GM12878 (cell line): ENCODE data around the gene TTC9C. TPM values are rescaled to one million over a fixed set of nuclear protein-coding genes. Genes with fewer than 3 reads are reported as not detected.

Source experiments
- ATAC-seq: fragments of 200-7000 bp; cut with Tn5 transposase; 3 replicates; pipeline ENCODE4 v1.9.1; 2020; ENCODE audit warnings: mild to moderate bottlenecking, moderate library complexity
- BruUV-seq: library from RNA; stranded (reverse); fragments of 400-500 nt; replicated peaks from 2 replicates; lab custom pipeline; 2021; lab: Mats Ljungman, UMichigan
- CTCF ChIA-PET: fragments of 300-600 bp; sonication (Branson Sonifier 250); formaldehyde crosslinking; extraction: SDS; loops from one replicate; lab custom pipeline; 2021; ENCODE audit warnings: inconsistent platforms; lab: Yijun Ruan, JAX
- POLR2A ChIA-PET: fragments of 350-600 bp; formaldehyde crosslinking; extraction: SDS; loops from one replicate; lab custom pipeline; 2021; ENCODE audit warnings: inconsistent platforms; lab: Charles Lee
- RAD21 ChIA-PET: fragments of 300-600 bp; sonication (Branson Sonifier 250); formaldehyde crosslinking; loops from one replicate; lab custom pipeline; 2023; ENCODE audit warnings: antibody characterized with exemption; ENCODE audit not compliant: unreplicated experiment; lab: Charles Lee
- SMC1A ChIA-PET: fragments of 300-600 bp; sonication (Branson Sonifier 250); formaldehyde crosslinking; loops from one replicate; lab custom pipeline; 2023; ENCODE audit not compliant: unreplicated experiment, uncharacterized antibody; lab: Charles Lee
- DNase-seq: peaks from one replicate; pipeline ENCODE4 v3.0.0-alpha.2; 2011; ENCODE audit warnings: low read depth, low spot score
- FAIRE-seq: peaks from 3 replicates; lab custom pipeline; 2011; peaks lifted over from hg19 to GRCh38; lab: Jason Lieb, UNC
- H2AFZ ChIP-seq: 2 replicates; pipeline ENCODE4 v1.6.0; 2011; ENCODE audit warnings: low read depth, low read length, control low read depth; ENCODE audit not compliant: control insufficient read depth
- H3K27ac ChIP-seq: 2 replicates; pipeline ENCODE4 v1.5.1; 2011; ENCODE audit warnings: control low read depth; ENCODE audit not compliant: control insufficient read depth, insufficient read depth
- H3K27me3 ChIP-seq, 2 experiments: replicated peaks in 1 of 2; 2 replicates each; pipeline versions ENCODE4 v1.6.0 to v1.6.1; 2011; ENCODE audit warnings: low read length in 1 of 2; ENCODE audit not compliant: control insufficient read depth in 2 of 2, insufficient read depth in 2 of 2
- H3K36me3 ChIP-seq, 2 experiments: 2 replicates each; pipeline ENCODE4 v1.5.1; 2011; ENCODE audit warnings: low read length in 1 of 2; ENCODE audit not compliant: control insufficient read depth in 2 of 2, insufficient read depth in 2 of 2
- H3K4me1 ChIP-seq: 2 replicates; pipeline ENCODE4 v1.6.1; 2011; ENCODE audit warnings: mild to moderate bottlenecking, low read length, moderate library complexity, mixed read lengths; ENCODE audit not compliant: control insufficient read depth, insufficient read depth
- H3K4me2 ChIP-seq: 2 replicates; pipeline ENCODE4 v1.6.0; 2011; ENCODE audit warnings: control low read depth; ENCODE audit not compliant: control insufficient read depth, insufficient read depth
- H3K4me3 ChIP-seq: fragments of 200-600 bp; sonication (generic); 2 replicates; pipeline ENCODE4 v1.5.1; 2016
- H3K79me2 ChIP-seq: 2 replicates; pipeline ENCODE4 v1.6.0; 2011; ENCODE audit warnings: low read length; ENCODE audit not compliant: control insufficient read depth, insufficient read depth
- H3K9ac ChIP-seq: 2 replicates; pipeline ENCODE4 v1.8.0; 2011; ENCODE audit warnings: low read length, control low read depth, mixed read lengths; ENCODE audit not compliant: control insufficient read depth, insufficient read depth
- H3K9me3 ChIP-seq: replicated peaks from 3 replicates; pipeline ENCODE4 v1.5.1; 2011; ENCODE audit warnings: mild to moderate bottlenecking, low read length; ENCODE audit not compliant: control insufficient read depth, insufficient read depth
- H4K20me1 ChIP-seq: 2 replicates; pipeline ENCODE4 v1.6.0; 2011; ENCODE audit not compliant: control insufficient read depth, insufficient read depth
- CBX5 ChIP-seq: sonication (generic); IDR thresholded peaks from 2 replicates; pipeline ENCODE4 v1.6.1; 2016; ENCODE audit warnings: low read depth, moderate library complexity, mild to moderate bottlenecking, inconsistent platforms
- CHD1 ChIP-seq: IDR thresholded peaks from 2 replicates; pipeline ENCODE4 v1.6.1; 2012; ENCODE audit warnings: low read depth, low read length, improper control_type of control experiment
- CREM ChIP-seq: IDR thresholded peaks from 2 replicates; pipeline ENCODE4 v1.6.1; 2014; ENCODE audit warnings: antibody characterized with exemption, low read depth
- E2F4 ChIP-seq: IDR thresholded peaks from 2 replicates; pipeline ENCODE4 v1.6.1; 2012; ENCODE audit warnings: low read depth, low read length, improper control_type of control experiment
- EED ChIP-seq: sonication (generic); IDR thresholded peaks from 2 replicates; pipeline ENCODE4 v1.6.1; 2016; ENCODE audit warnings: antibody characterized with exemption, low read depth
- FOXM1 ChIP-seq: IDR thresholded peaks from 2 replicates; pipeline ENCODE4 v1.6.1; 2012; ENCODE audit warnings: low read depth, mild to moderate bottlenecking, inconsistent platforms, low read length, moderate library complexity
- HSF1 ChIP-seq: fragments of 150-350 bp; IDR thresholded peaks from 2 replicates; pipeline ENCODE4 v1.6.1; 2014; ENCODE audit warnings: mild to moderate bottlenecking, low read depth, low read length
- IRF5 ChIP-seq: fragments of 450-650 bp; IDR thresholded peaks from 2 replicates; pipeline ENCODE4 v1.6.1; 2017; ENCODE audit warnings: borderline replicate concordance
- MAX ChIP-seq: IDR thresholded peaks from 2 replicates; pipeline ENCODE4 v1.6.1; 2012; ENCODE audit warnings: low read depth, low read length, improper control_type of control experiment
- MLLT1 ChIP-seq: fragments of 450-650 bp; IDR thresholded peaks from 2 replicates; pipeline ENCODE4 v1.6.1; 2016; ENCODE audit warnings: mild to moderate bottlenecking
- MXI1 ChIP-seq: fragments of 150-350 bp; IDR thresholded peaks from 2 replicates; pipeline ENCODE4 v1.6.1; 2011; ENCODE audit warnings: low read depth, mild to moderate bottlenecking, inconsistent platforms, low read length, improper control_type of control experiment
- NFXL1 ChIP-seq: fragments of 450-650 bp; IDR thresholded peaks from 2 replicates; pipeline ENCODE4 v1.6.1; 2017; ENCODE audit warnings: antibody characterized with exemption, mild to moderate bottlenecking, borderline replicate concordance
- NR2C1 ChIP-seq: fragments of 450-650 bp; IDR thresholded peaks from 2 replicates; pipeline ENCODE4 v1.6.1; 2017; ENCODE audit warnings: antibody characterized with exemption, mild to moderate bottlenecking, moderate library complexity
- PML ChIP-seq: IDR thresholded peaks from 2 replicates; pipeline ENCODE4 v1.6.1; 2012; ENCODE audit warnings: low read length, inconsistent platforms
- RAD21 ChIP-seq: IDR thresholded peaks from 2 replicates; pipeline ENCODE4 v1.6.1; 2011; ENCODE audit warnings: mild to moderate bottlenecking, low read depth, low read length, moderate library complexity; ENCODE audit not compliant: insufficient read depth
- RCOR1 ChIP-seq: conservative IDR thresholded peaks from 2 replicates; pipeline ENCODE4 v1.6.1; 2012; ENCODE audit warnings: low read depth, low read length, improper control_type of control experiment
- ZNF217 ChIP-seq: fragments of 450-650 bp; IDR thresholded peaks from 2 replicates; pipeline ENCODE4 v1.6.1; 2017; ENCODE audit warnings: antibody characterized with exemption, mild to moderate bottlenecking
- ZSCAN29 ChIP-seq: fragments of 450-650 bp; IDR thresholded peaks from 2 replicates; pipeline ENCODE4 v1.6.1; 2017; ENCODE audit warnings: mild to moderate bottlenecking, moderate library complexity
- in situ Hi-C: fragments of 300-500 bp; cut with MboI; formaldehyde crosslinking; loops from 9 replicates; pipeline ENCODE4 v1.14.3; 2018; ENCODE audit warnings: mixed read lengths
- intact Hi-C: fragments of 100-400 bp; cut with micrococcal nuclease; formaldehyde crosslinking; loops from one replicate; pipeline ENCODE4 v1.14.2; 2022; ENCODE audit not compliant: unreplicated experiment
- polyA plus RNA-seq, 11 experiments: library from polyadenylated mRNA; depleted of rRNA in 4 of 11; unstranded in 6 of 11; stranded (reverse) in 5 of 11; fragments of >200 nt; fragmentation: Nextera tagmentation in 4 of 11; fragmentation: Illumina TruSeq in 1 of 11; extraction: Ambion mirVana in 4 of 11; extraction: Trizol in 1 of 11; gene quantifications; 1 replicate in 1 of 11; 2 replicates in 10 of 11; pipeline versions ENCODE4 v1.2.1 to v1.2.3, GENCODE V29; 2011 to 2016; ENCODE audit warnings: inconsistent platforms in 2 of 11, missing spikeins in 2 of 11, low read depth in 1 of 11
- total RNA-seq, 4 experiments: library from RNA; depleted of rRNA in 3 of 4; stranded (reverse); fragments of >200 nt in 3 of 4; fragmentation: Illumina TruSeq in 1 of 4; extraction: Trizol in 1 of 4; gene quantifications; 2 replicates each; pipeline versions ENCODE4 v1.2.1 to v1.2.3, GENCODE V29; 2013 to 2021

The TTC9C gene
- total and polyA plus RNA-seq, 10 of the 15 experiments (the other 5 are each of a cell fraction or from before 2014, with no cell fraction given): 42.0 to 72.3 (median 50.4) TPM

GRCh38 chr11:62737196-62737595 lies 8.9 kb downstream of the TTC9C start:
- intact Hi-C loops (no loop called here), in situ Hi-C loops (no loop called here)
- FAIRE-seq: no peak
- no peak overlapping the region for H2AFZ ChIP-seq
- no peaks in the 10 kb centered on the region for H3K27me3 ChIP-seq
- no peak for ATAC-seq
- no peaks in the 10 kb centered on the region for H3K9me3 ChIP-seq
- no TSS peak for BruUV-seq
- ChIA-PET POLR2A (interaction anchor here (1.1 to 1.4 kb wide), 3 partner anchors 8 to 17 kb away, joined by 3 to 4 read pairs (median 3); partner anchors contain the start of gene ZBTB3), RAD21 (no interaction called here), SMC1A (no interaction called here), CTCF (interaction anchor here (0.9 kb wide), 1 partner anchor 49 kb away, joined by 4 read pairs; no protein-coding TSS in a partner anchor)
- H3K27ac ChIP-seq: no peak overlapping the region
- no peak for DNase-seq
- H3K4me2 ChIP-seq: no peak overlapping the region
- H3K4me1 ChIP-seq: no peaks in the 10 kb centered on the region
- no peak overlapping the region for H3K4me3 ChIP-seq
- TF ChIP-seq MXI1 (no peak), PML (no peak), RCOR1 (no peak), EED (no peak), ZSCAN29 (no peak), RAD21 (no peak), E2F4 (no peak), HSF1 (no peak), MLLT1 (no peak), NR2C1 (no peak), FOXM1 (no peak), CREM (no peak), ZNF217 (no peak), MAX (no peak), CBX5 (no peak), IRF5 (no peak), NFXL1 (no peak), CHD1 (no peak)
- H3K9ac ChIP-seq: no peak overlapping the region
- H3K79me2 ChIP-seq: peaks cover 12% of the 10 kb centered on the region
- peaks cover 5 to 23% of the 10 kb centered on the region in 2 experiments for H3K36me3 ChIP-seq
- H4K20me1 ChIP-seq: no peaks in the 10 kb centered on the region
